Endothelial cell (in vitro differentiated cells): ENCODE measurements around the gene OVCH1. TPM values are rescaled to one million over a fixed set of nuclear protein-coding genes. Genes with fewer than 3 reads are reported as not detected.

Source experiments
- DNase-seq: peaks from one replicate; pipeline ENCODE4 v3.0.0; 2021; ENCODE audit warnings: low spot score
- H3K27ac Mint-ChIP-seq: one replicate; pipeline ENCODE4 v1.8.0; 2021; ENCODE audit warnings: mixed read lengths, inconsistent platforms; ENCODE audit not compliant: unreplicated experiment
- H3K27me3 Mint-ChIP-seq: one replicate; pipeline ENCODE4 v1.8.0; 2021; ENCODE audit warnings: mild to moderate bottlenecking, moderate library complexity, mixed read lengths, inconsistent platforms; ENCODE audit not compliant: unreplicated experiment
- H3K36me3 Mint-ChIP-seq: one replicate; pipeline ENCODE4 v1.8.0; 2021; ENCODE audit warnings: mild to moderate bottlenecking, low read depth, mixed read lengths, inconsistent platforms; ENCODE audit not compliant: unreplicated experiment
- H3K4me1 Mint-ChIP-seq: one replicate; pipeline ENCODE4 v1.8.0; 2021; ENCODE audit warnings: mild to moderate bottlenecking, mixed read lengths, inconsistent platforms; ENCODE audit not compliant: unreplicated experiment
- H3K4me3 Mint-ChIP-seq: one replicate; pipeline ENCODE4 v1.8.0; 2021; ENCODE audit warnings: mild to moderate bottlenecking, mixed read lengths, inconsistent platforms; ENCODE audit not compliant: unreplicated experiment
- H3K9me3 Mint-ChIP-seq: one replicate; pipeline ENCODE4 v1.8.0; 2021; ENCODE audit warnings: mixed read lengths, inconsistent platforms; ENCODE audit not compliant: unreplicated experiment
- CTCF ChIP-seq: fragments of 200-600 bp; sonication (generic); IDR thresholded peaks from one replicate; pipeline ENCODE4 v1.5.0; 2021; ENCODE audit warnings: antibody characterized with exemption; ENCODE audit not compliant: unreplicated experiment
- total RNA-seq: library from RNA; stranded (reverse); fragmentation: NEBNext Ultra II Directional; extraction: Animal tissue kit (Norgen Biotek cat#: 25700); gene quantifications from one replicate; pipeline ENCODE4 v1.2.1, GENCODE V29; 2021; ENCODE audit not compliant: unreplicated experiment

The OVCH1 gene
- total RNA-seq, 1 donor from 2014 or later, result not detected

GRCh38 chr12:29431513-29431912 is 66.0 kb downstream of the OVCH1 start:
- H3K4me1 Mint-ChIP-seq, result no peaks in the 10 kb centered on the region

GRCh38 chr12:29430716-29431044 is 66.8 kb downstream of the OVCH1 start:
- Mint-ChIP-seq H3K9me3 (no peaks in the 10 kb centered on the region), H3K36me3 (no peaks in the 10 kb centered on the region), H3K27me3 (no peaks in the 10 kb centered on the region), H3K4me3 (no peak overlapping the region), H3K27ac (no peak overlapping the region), H3K4me1 (no peaks in the 10 kb centered on the region)
- no peak for DNase-seq
- no peak for TF ChIP-seq CTCF

More at GRCh38 chr12:29431513-29431912, 66.0 kb downstream of the OVCH1 start:
- Mint-ChIP-seq H3K27me3 (no peaks in the 10 kb centered on the region), H3K27ac (no peak overlapping the region), H3K9me3 (no peaks in the 10 kb centered on the region), H3K4me3 (no peak overlapping the region), H3K36me3 (no peaks in the 10 kb centered on the region)
- DNase-seq, result no peak
- TF ChIP-seq CTCF, result no peak

DNA sequence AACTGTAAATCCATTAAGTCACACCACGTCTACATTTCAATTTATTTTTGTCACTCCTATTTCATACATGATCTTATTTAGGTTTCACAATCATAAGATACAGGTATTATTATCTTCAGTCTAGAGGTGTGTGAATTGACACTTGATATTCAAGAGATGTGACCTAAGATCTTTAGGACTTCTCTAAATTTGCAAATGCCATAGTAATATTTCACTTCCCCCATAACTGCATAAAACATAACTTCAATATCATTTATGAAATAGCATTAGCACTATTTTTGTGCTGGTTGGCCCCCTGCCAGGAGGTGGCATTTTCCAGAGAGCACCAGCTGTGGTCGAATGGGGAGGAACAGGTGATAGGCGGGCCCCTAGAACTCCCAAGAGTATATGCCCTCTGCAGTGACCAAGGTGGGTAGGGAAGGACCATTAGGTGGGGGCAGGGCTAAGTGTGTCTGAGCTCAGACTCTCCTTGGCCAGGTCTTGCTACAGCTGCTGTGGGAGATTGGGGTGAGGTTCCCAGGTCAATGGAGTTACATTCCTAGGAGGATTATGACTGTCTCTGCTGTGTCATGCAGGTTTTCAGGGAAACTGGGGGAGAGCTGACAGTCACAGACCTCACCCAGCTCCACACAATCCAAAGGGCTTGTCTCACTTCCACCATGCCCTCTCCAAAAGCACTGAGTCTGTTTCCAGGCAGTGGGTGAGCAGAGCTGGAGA is 67.3 kb downstream of the OVCH1 start:
- H3K4me1 Mint-ChIP-seq, result no peaks in the 10 kb centered on the region
- no peaks in the 10 kb centered on the region for H3K9me3 Mint-ChIP-seq
- no peak for DNase-seq
- H3K36me3 Mint-ChIP-seq, result no peaks in the 10 kb centered on the region
- no peak for TF ChIP-seq CTCF
- no peak overlapping the region for H3K4me3 Mint-ChIP-seq
- H3K27ac Mint-ChIP-seq, result no peak overlapping the region
- no peaks in the 10 kb centered on the region for H3K27me3 Mint-ChIP-seq

DNA sequence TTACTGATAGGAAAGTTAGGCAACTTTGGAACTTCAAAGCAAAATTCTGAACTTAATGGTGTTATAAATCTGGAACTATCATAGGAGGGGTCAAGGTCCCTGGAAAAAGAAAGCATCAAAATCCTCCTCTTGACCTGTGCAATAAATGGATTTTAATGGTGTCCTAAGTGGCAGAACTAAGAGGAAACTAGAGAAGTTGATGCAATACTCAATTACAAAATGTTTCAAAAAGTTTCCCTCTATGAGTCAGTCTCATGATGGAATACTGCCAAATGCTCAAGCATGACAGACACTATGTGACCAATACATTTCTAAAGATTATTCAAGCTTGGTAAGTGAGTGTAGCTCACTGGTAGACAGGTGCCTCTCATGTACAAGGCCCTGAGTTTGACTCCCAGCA is 68.9 kb downstream of the OVCH1 start:
- Mint-ChIP-seq H3K27me3 (no peaks in the 10 kb centered on the region), H3K36me3 (no peaks in the 10 kb centered on the region), H3K27ac (no peak overlapping the region), H3K4me3 (no peak overlapping the region), H3K4me1 (no peaks in the 10 kb centered on the region), H3K9me3 (no peaks in the 10 kb centered on the region)
- TF ChIP-seq CTCF, result no peak
- DNase-seq, result no peak

- Mint-ChIP-seq H3K4me3 (no peak overlapping the region), H3K27me3 (no peaks in the 10 kb centered on the region), H3K4me1 (no peaks in the 10 kb centered on the region), H3K36me3 (no peaks in the 10 kb centered on the region), H3K27ac (no peak overlapping the region), H3K9me3 (no peaks in the 10 kb centered on the region)
- peak; percentile 30 for TF ChIP-seq CTCF
- DNase-seq, result no peak
Measured at GRCh38 chr12:29427964-29428363, 69.5 kb downstream of the OVCH1 start.
